Measurements from ENCODE around the gene TUFM.
"Not testable (repeated sequence)": the region's sequence is repeated elsewhere in the genome, so short reads cannot be mapped to it uniquely, and the experiment has no call there.

Gene TUFM

DNA sequence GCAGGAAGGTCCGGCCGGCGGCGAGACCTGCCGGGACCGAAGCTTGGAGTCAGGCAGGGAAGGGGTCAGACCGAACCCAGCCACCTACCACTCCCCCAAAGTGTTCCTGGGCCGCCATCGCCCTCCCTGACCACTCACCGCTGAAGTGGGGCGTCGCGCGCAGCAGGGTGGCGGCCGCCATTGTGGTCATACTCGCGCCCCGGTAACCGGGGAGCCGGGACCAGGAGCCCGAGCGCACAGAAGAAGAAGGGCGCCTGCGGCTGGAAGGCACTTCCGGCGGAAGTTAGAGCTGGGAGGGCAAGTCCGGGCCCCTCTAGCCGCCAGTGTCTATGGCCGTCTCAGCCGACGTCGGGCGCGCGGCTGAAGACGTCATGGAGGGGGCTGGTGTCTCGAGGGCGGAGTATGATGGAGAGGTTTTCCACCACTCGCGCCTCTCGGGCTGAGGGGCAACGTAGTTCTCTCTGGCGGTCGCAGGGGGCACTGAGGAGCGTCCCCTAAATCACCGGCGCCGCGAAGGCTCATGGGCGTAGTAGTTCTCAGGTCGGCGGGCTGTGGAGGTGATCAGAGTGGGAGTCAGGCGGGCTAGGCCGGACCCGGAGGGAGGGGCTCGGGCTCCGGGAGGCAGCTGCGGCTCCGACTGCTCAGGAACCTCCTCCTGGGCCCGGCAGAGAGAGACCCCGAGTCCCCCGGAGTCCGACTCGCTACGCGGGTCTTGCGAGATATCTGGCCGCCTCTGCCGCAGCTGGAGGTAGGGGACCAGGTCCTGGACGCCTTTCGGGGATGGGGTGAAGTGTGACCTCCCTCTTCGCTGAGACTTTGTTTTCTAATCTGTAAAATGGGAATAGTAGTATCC, at the start of gene TUFM:
Gene TUFM, minus strand, starts transcription at position 269 of the 853 bp plus-strand sequence. Its CDS starts 79 bp downstream, at position 190.
- peak; percentile 96 to 97 for DNase-seq (ENCODE audit: low read depth in 2 of 2)

DNA sequence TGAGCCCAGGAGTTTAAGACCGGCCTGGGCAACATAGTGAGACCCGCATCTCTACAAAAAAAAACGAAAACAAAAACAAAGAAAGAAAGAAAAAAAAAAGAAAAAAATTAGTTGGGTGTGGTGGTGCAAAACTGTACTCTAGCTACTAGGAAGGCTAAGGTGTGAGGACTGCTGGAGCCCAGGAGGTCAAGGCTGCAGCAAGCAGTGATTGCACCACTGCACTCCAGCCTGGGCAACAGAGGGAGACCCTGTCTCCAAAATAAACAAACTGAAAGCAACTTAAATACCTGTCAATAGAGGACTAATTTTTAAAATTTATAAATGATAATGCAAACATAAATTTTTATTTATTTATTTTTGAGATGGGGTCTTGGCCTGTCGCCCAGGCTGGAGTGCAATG, 49.5 kb upstream of the TUFM start:
- no peak for DNase-seq (ENCODE audit: low read depth in 2 of 2)

- no peak for DNase-seq (ENCODE audit: low read depth in 2 of 2)
Observed at GRCh38 chr16:28893291-28893690, 47.1 kb upstream of the TUFM start.

- DNase-seq (ENCODE audit: low read depth in 2 of 2): no peak
Observed at GRCh38 chr16:28891964-28892890, 46.1 kb upstream of the TUFM start.

GRCh38 chr16:28890355-28890754, 44.2 kb upstream of the TUFM start:
- not testable (repeated sequence) for DNase-seq (ENCODE audit: low read depth in 2 of 2)

DNA sequence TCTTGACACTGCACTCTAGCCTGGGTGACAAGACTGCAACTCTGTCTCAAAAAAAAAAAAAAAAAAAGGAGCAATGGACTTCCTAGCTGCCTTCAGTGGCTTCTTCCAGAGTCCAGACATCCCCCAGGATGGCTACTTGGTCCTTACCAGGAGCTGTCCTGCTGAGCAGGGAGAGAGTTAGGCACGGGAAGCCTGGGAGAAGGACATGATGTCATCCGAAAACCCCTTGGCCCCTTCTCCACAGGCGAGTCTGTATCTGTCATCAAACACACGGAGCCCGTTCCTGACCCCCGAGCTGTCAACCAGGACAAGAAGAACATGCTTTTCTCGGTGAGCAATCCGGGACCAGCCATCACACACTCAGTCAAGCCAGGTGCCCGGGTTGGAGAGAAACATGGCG, 40.8 kb upstream of the TUFM start:
- no peak for DNase-seq (ENCODE audit: low read depth in 2 of 2)

GRCh38 chr16:28884045-28884444, 37.9 kb upstream of the TUFM start:
- no peak for DNase-seq (ENCODE audit: low read depth in 2 of 2)

DNA sequence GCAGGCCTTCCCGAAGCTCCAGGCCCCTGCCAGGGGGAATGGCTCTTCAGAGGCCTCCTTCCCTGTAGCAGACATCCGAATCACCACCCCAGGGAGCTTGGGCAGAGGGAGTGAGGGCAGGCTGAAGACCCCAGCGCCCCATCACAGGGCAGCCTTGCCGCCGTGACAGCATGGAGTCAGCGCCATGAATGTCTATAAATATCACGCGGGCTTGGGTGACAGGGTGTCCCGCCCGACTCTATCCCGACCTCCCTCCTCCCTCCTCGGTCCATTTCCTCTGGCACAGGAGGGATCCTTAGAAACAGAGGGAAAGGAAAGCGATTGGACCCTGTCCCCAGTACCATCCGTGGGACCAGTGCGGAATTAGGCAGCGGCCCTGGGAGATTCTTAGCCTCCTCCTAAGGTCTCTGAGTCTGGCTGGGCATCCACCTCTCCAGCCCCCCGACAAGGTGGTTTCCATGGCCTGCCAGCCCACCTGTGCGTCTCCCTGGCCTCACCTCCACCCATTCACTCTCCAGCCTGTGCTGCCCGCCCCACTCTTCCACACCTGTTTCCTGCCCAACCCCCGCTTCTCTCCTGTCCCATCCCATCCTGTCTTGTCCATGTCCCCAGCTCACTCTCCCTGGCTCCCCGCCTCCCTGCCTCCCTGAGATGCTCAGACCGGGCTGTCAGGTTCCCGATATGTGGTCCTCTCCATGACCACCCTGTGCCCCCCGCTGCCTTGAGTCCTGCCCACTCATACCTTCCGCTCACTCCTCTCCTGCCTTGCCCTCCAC, 37.3 kb upstream of the TUFM start:
- DNase-seq (ENCODE audit: low read depth in 2 of 2): no peak

GRCh38 chr16:28882551-28883160, 36.5 kb upstream of the TUFM start:
- no peak for DNase-seq (ENCODE audit: low read depth in 2 of 2)

- DNase-seq (ENCODE audit: low read depth in 2 of 2): not testable (repeated sequence)
Observed at GRCh38 chr16:28881565-28881964, 35.4 kb upstream of the TUFM start.

GRCh38 chr16:28880955-28881354, 34.8 kb upstream of the TUFM start:
- no peak for DNase-seq (ENCODE audit: low read depth in 2 of 2)

- DNase-seq (ENCODE audit: low read depth in 2 of 2): no peak
Observed at GRCh38 chr16:28880589-28880915, 34.4 kb upstream of the TUFM start.

- peak; percentile 83 to 91 for DNase-seq (ENCODE audit: low read depth in 2 of 2)
Observed at GRCh38 chr16:28879841-28880588, 33.9 kb upstream of the TUFM start.

DNA sequence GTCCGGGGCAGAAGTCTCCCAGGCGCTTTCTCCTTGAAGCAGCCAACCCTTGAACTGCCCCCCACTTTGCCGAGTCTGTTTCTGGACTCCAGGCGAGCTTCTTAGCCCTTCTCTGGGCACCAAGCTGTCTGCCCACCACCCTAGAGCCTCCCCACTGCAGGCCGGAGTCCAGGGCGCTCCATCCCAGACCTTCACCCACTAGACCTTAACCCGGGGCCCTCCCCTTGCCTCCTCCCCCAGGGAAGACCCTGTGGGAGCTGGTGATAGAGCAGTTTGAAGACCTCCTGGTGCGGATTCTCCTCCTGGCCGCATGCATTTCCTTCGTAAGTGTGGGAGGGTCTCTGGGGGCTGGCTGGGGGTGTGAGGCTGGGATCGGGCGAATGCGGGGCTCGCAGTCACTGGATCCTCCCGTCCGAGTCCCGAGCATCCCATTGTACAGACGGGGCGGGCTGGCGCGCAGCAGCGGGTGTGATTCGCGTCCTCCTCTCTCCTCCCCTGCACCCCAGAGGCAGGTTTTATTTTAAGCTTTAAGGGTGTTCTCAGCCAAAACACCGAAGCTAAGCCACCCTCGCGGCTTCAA, 33.2 kb upstream of the TUFM start:
- no peak for DNase-seq (ENCODE audit: low read depth in 2 of 2)

GRCh38 chr16:28878083-28878926, 32.2 kb upstream of the TUFM start, which contains the start of gene ATP2A1:
Gene ATP2A1 (plus strand): TSS chr16:28878488. CDS start chr16:28878672, 184 bp downstream.
- DNase-seq (ENCODE audit: low read depth in 2 of 2): no peak

- DNase-seq (ENCODE audit: low read depth in 2 of 2): no peak
Observed at GRCh38 chr16:28877655-28878000, 31.5 kb upstream of the TUFM start.

GRCh38 chr16:28876973-28877654, 31.0 kb upstream of the TUFM start:
- no peak for DNase-seq (ENCODE audit: low read depth in 2 of 2)

- DNase-seq (ENCODE audit: low read depth in 2 of 2): no peak
Observed at GRCh38 chr16:28876019-28876659, 30.0 kb upstream of the TUFM start.

Measured in stimulated activated CD8-positive, alpha-beta memory T cell treated with anti-CD3 and anti-CD28 coated beads, Interleukin-2, amount 100 ng/mL, for 48 hours (primary cell).